ENCODE results near the gene ANKMY1.

DNA sequence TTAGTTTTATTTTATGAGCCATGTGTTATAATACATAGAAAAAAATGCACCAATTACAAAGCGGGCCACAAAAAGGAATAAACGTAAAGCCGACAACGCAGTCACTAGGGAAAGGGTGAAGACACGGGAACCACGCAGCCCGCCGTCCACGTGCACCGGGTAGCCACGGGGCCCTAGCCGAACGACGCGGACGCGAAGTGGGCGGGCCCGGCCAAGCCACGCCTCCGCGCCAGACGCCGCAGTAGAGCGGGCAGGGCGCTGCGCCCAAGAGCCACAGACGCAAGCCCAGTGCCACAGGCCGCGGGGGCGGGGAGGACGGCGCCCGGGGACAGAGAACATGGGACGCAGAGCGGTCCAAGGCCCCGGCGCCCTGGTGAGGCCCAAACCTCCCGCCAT lies 2.3 kb upstream of the ANKMY1 start, which contains the start of gene DUSP28:
- TF ChIP-seq CTCF (IDR thresholded peaks at IDR 0.05; ENCODE audit: insufficient read depth, low read length) (no peak), SPI1 (IDR thresholded peaks at IDR 0.05; ENCODE audit: borderline replicate concordance, low read depth) (no peak), REST (IDR thresholded peaks at IDR 0.05; ENCODE audit: insufficient replicate concordance, low read depth) (peak; percentile 29), POLR2AphosphoS5 (IDR thresholded peaks at IDR 0.05; ENCODE audit: low read depth) (peak; percentile 97), GABPA (IDR thresholded peaks at IDR 0.05; ENCODE audit: low read depth) (no peak; the same call in 1 of the 2 replicates)
